ENCODE results near the gene KCNQ2. TPM values are rescaled to one million over a fixed set of nuclear protein-coding genes. Genes with fewer than 3 reads are reported as not detected.

KCNQ2 gene
- total RNA-seq, 1 experiment from 2014 or later: 0.38 TPM

- CTCF ChIA-PET: interaction anchor here (0.7 kb wide), 1 partner anchor 16 kb away, joined by 4 read pairs; no protein-coding TSS in a partner anchor
- Mint-ChIP-seq H3K4me1 (ENCODE audit: low read depth, unreplicated experiment) (peaks cover 8% of the 10 kb centered on the region), H3K27me3 (ENCODE audit: unreplicated experiment) (peaks cover 92% of the 10 kb centered on the region), H3K4me3 (ENCODE audit: low read depth, unreplicated experiment) (no peak overlapping the region), H3K36me3 (ENCODE audit: insufficient read depth, unreplicated experiment) (no peaks in the 10 kb centered on the region), H3K27ac (ENCODE audit: unreplicated experiment) (no peak overlapping the region), H3K9me3 (ENCODE audit: low read depth, unreplicated experiment) (no peaks in the 10 kb centered on the region)
- no peak for DNase-seq
- no peak for TF ChIP-seq CTCF (IDR thresholded peaks at IDR 0.05; ENCODE audit: unreplicated experiment)
- intact Hi-C loops (cut with micrococcal nuclease; ENCODE audit: unreplicated experiment): no loop called here
- no TSS peak for BruUV-seq (replicated peaks)
These were observed 5.0 kb downstream of the KCNQ2 start for GRCh38 chr20:63467294-63468083.

GRCh38 chr20:63466861-63467260, 5.6 kb downstream of the KCNQ2 start:
- no peak for TF ChIP-seq CTCF (IDR thresholded peaks at IDR 0.05; ENCODE audit: unreplicated experiment)
- Mint-ChIP-seq H3K27me3 (ENCODE audit: unreplicated experiment) (peaks cover 98% of the 10 kb centered on the region), H3K4me3 (ENCODE audit: low read depth, unreplicated experiment) (no peak overlapping the region), H3K36me3 (ENCODE audit: insufficient read depth, unreplicated experiment) (no peaks in the 10 kb centered on the region), H3K4me1 (ENCODE audit: low read depth, unreplicated experiment) (peaks cover 8% of the 10 kb centered on the region), H3K27ac (ENCODE audit: unreplicated experiment) (no peak overlapping the region), H3K9me3 (ENCODE audit: low read depth, unreplicated experiment) (no peaks in the 10 kb centered on the region)
- CTCF ChIA-PET: interaction anchor here (0.7 kb wide), 1 partner anchor 17 kb away, joined by 4 read pairs; no protein-coding TSS in a partner anchor
- BruUV-seq (replicated peaks): no TSS peak
- no peak for DNase-seq
- intact Hi-C loops (cut with micrococcal nuclease; ENCODE audit: unreplicated experiment): no loop called here

- no TSS peak for BruUV-seq (replicated peaks)
- peaks cover 100% of the 10 kb centered on the region for H3K27me3 Mint-ChIP-seq (ENCODE audit: unreplicated experiment)
- intact Hi-C loops (cut with micrococcal nuclease; ENCODE audit: unreplicated experiment): no loop called here
- no peak for TF ChIP-seq CTCF (IDR thresholded peaks at IDR 0.05; ENCODE audit: unreplicated experiment)
- CTCF ChIA-PET: interaction anchor here (0.7 kb wide), 1 partner anchor 17 kb away, joined by 4 read pairs; no protein-coding TSS in a partner anchor
- H3K36me3 Mint-ChIP-seq (ENCODE audit: insufficient read depth, unreplicated experiment): no peaks in the 10 kb centered on the region
- H3K4me3 Mint-ChIP-seq (ENCODE audit: low read depth, unreplicated experiment): no peak overlapping the region
- H3K9me3 Mint-ChIP-seq (ENCODE audit: low read depth, unreplicated experiment): no peaks in the 10 kb centered on the region
- DNase-seq: no peak
- H3K4me1 Mint-ChIP-seq (ENCODE audit: low read depth, unreplicated experiment): peaks cover 8% of the 10 kb centered on the region
- no peak overlapping the region for H3K27ac Mint-ChIP-seq (ENCODE audit: unreplicated experiment)
These were observed 6.1 kb downstream of the KCNQ2 start for GRCh38 chr20:63466250-63466825.

GRCh38 chr20:63465380-63466249, 6.8 kb downstream of the KCNQ2 start:
- no peak for DNase-seq
- H3K36me3 Mint-ChIP-seq (ENCODE audit: insufficient read depth, unreplicated experiment): no peaks in the 10 kb centered on the region
- TF ChIP-seq CTCF (IDR thresholded peaks at IDR 0.05; ENCODE audit: unreplicated experiment): no peak
- no peak overlapping the region for H3K4me3 Mint-ChIP-seq (ENCODE audit: low read depth, unreplicated experiment)
- no TSS peak for BruUV-seq (replicated peaks)
- H3K27ac Mint-ChIP-seq (ENCODE audit: unreplicated experiment): no peak overlapping the region
- H3K27me3 Mint-ChIP-seq (ENCODE audit: unreplicated experiment): peaks cover 100% of the 10 kb centered on the region
- intact Hi-C loops (cut with micrococcal nuclease; ENCODE audit: unreplicated experiment): no loop called here
- CTCF ChIA-PET: no interaction called here
- H3K4me1 Mint-ChIP-seq (ENCODE audit: low read depth, unreplicated experiment): peaks cover 8% of the 10 kb centered on the region
- no peaks in the 10 kb centered on the region for H3K9me3 Mint-ChIP-seq (ENCODE audit: low read depth, unreplicated experiment)
